22Rv1 (cell line): ENCODE results near the gene IL17REL.
A peak's percentile ranks its signal among the peaks of the same experiment; 100 is the strongest.

Source experiments
- CTCF ChIP-seq: fragments of 450-650 bp; IDR thresholded peaks from 2 replicates; pipeline ENCODE4 v1.5.1; 2017; ENCODE audit warnings: mild to moderate bottlenecking
- ZFX ChIP-seq: fragments of 450-650 bp; IDR thresholded peaks from 2 replicates; pipeline ENCODE4 v1.6.1; 2017; ENCODE audit warnings: antibody characterized with exemption, borderline replicate concordance

GRCh38 chr22:50012211-50013181 lies at the start of gene IL17REL:
- TF ChIP-seq CTCF (peak; percentile 34), ZFX (no peak)
